Adrenal gland (tissue), 5 donors: ENCODE data around the gene STARD10.

ENCODE experiments used
- POLR2A ChIP-seq, 2 donors: fragments of 450-650 bp; IDR thresholded peaks; one replicate each; pipeline ENCODE4 v1.6.1; 2017; ENCODE audit warnings: antibody characterized with exemption in 2 of 2, mild to moderate bottlenecking in 2 of 2, moderate library complexity in 1 of 2
- TF ChIP-seq, protein P1 (sequence below), 6 experiments: fragments of 450-650 bp in 4 of 6; fragments of 200-600 bp in 2 of 6; sonication (generic) in 1 of 6; IDR thresholded peaks; 1 replicate in 5 of 6; 2 replicates in 1 of 6; pipeline versions ENCODE4 v1.5.1 to v1.8.0; 2016 to 2021; ENCODE audit warnings: antibody characterized with exemption in 6 of 6, mild to moderate bottlenecking in 2 of 6, moderate library complexity in 1 of 6
- donor health status: DM: no; HTN: no; CAD: no.

DNA sequence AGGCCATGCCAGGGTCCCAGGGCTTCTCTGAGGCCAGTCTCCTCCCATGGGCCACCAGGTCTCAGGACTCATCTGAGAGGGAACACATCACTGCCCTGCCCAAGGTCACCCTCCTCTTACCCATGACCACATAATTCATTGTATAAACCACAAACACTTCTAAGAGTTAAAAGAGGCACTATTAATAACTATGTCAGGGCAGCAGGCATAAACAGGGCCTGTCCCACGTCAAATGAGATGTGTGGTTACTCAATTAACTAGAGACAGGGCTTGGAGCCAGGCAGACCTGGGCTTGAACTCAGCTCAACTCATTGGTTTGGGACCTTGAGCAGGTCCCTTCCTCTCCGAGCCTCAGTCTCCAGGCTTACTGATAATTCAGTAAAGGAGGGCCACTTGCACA is 74.7 kb downstream of the STARD10 start:
- TF ChIP-seq, protein P1, sequence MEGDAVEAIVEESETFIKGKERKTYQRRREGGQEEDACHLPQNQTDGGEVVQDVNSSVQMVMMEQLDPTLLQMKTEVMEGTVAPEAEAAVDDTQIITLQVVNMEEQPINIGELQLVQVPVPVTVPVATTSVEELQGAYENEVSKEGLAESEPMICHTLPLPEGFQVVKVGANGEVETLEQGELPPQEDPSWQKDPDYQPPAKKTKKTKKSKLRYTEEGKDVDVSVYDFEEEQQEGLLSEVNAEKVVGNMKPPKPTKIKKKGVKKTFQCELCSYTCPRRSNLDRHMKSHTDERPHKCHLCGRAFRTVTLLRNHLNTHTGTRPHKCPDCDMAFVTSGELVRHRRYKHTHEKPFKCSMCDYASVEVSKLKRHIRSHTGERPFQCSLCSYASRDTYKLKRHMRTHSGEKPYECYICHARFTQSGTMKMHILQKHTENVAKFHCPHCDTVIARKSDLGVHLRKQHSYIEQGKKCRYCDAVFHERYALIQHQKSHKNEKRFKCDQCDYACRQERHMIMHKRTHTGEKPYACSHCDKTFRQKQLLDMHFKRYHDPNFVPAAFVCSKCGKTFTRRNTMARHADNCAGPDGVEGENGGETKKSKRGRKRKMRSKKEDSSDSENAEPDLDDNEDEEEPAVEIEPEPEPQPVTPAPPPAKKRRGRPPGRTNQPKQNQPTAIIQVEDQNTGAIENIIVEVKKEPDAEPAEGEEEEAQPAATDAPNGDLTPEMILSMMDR (IDR thresholded peaks at IDR 0.05), result no peak
- TF ChIP-seq POLR2A (IDR thresholded peaks at IDR 0.05), result peak in 1 of 2 donors; percentile 27
